HL-60 (cell line): ENCODE results near the gene PON1.

Experiments used
- CTCF ChIP-seq: IDR thresholded peaks from one replicate; pipeline ENCODE4 v1.5.1; 2011; ENCODE audit warnings: low read length, control low read depth, inconsistent platforms; ENCODE audit not compliant: insufficient read depth
- GABPA ChIP-seq: IDR thresholded peaks from 2 replicates; pipeline ENCODE4 v1.6.1; 2012; ENCODE audit warnings: low read depth
- POLR2AphosphoS5 ChIP-seq: IDR thresholded peaks from 2 replicates; pipeline ENCODE4 v1.6.1; 2012; ENCODE audit warnings: low read depth
- REST ChIP-seq: IDR thresholded peaks from 2 replicates; pipeline ENCODE4 v1.6.1; 2012; ENCODE audit warnings: low read depth; ENCODE audit not compliant: insufficient replicate concordance
- SPI1 ChIP-seq: IDR thresholded peaks from 2 replicates; pipeline ENCODE4 v1.6.1; 2012; ENCODE audit warnings: low read depth, mild to moderate bottlenecking, borderline replicate concordance

GRCh38 chr7:95324431-95324830 lies at the start of gene PON1:
- no peak for TF ChIP-seq CTCF
- no peak for TF ChIP-seq GABPA
- TF ChIP-seq REST: no peak
- TF ChIP-seq POLR2AphosphoS5: no peak
- TF ChIP-seq SPI1: no peak
